HL-60 (cell line): Measurements from ENCODE around the gene MARCHF10.

ENCODE experiments used
- POLR2AphosphoS5 ChIP-seq: IDR thresholded peaks from 2 replicates; pipeline ENCODE4 v1.6.1; 2012; ENCODE audit warnings: low read depth
- TF ChIP-seq, protein P1 (sequence below): IDR thresholded peaks from one replicate; pipeline ENCODE4 v1.5.1; 2011; ENCODE audit warnings: low read length, control low read depth, inconsistent platforms; ENCODE audit not compliant: insufficient read depth
- TF ChIP-seq, protein P2 (sequence below): IDR thresholded peaks from 2 replicates; pipeline ENCODE4 v1.6.1; 2012; ENCODE audit warnings: low read depth; ENCODE audit not compliant: insufficient replicate concordance

DNA sequence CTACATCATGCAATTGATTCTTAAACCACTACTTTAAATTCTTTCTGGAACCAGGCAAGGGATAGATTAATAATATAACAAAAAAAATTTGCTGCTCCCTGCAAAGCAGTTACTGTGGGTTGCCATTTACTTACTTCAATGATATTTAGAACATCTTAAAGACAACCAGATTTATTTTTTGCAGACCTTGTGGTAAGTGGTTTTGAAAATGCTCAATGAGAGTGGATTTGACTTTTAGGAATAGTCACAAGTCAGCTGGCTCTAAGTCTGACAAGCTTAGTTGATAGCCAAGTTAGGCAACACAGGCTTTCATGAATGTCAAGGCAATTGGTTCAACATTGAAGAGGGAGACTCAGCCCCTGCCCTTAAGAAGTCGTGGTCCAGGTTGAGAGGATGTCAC lies 11.8 kb downstream of the MARCHF10 start:
- TF ChIP-seq, protein P1, sequence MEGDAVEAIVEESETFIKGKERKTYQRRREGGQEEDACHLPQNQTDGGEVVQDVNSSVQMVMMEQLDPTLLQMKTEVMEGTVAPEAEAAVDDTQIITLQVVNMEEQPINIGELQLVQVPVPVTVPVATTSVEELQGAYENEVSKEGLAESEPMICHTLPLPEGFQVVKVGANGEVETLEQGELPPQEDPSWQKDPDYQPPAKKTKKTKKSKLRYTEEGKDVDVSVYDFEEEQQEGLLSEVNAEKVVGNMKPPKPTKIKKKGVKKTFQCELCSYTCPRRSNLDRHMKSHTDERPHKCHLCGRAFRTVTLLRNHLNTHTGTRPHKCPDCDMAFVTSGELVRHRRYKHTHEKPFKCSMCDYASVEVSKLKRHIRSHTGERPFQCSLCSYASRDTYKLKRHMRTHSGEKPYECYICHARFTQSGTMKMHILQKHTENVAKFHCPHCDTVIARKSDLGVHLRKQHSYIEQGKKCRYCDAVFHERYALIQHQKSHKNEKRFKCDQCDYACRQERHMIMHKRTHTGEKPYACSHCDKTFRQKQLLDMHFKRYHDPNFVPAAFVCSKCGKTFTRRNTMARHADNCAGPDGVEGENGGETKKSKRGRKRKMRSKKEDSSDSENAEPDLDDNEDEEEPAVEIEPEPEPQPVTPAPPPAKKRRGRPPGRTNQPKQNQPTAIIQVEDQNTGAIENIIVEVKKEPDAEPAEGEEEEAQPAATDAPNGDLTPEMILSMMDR: no peak
- no peak for TF ChIP-seq POLR2AphosphoS5
- TF ChIP-seq, protein P2, sequence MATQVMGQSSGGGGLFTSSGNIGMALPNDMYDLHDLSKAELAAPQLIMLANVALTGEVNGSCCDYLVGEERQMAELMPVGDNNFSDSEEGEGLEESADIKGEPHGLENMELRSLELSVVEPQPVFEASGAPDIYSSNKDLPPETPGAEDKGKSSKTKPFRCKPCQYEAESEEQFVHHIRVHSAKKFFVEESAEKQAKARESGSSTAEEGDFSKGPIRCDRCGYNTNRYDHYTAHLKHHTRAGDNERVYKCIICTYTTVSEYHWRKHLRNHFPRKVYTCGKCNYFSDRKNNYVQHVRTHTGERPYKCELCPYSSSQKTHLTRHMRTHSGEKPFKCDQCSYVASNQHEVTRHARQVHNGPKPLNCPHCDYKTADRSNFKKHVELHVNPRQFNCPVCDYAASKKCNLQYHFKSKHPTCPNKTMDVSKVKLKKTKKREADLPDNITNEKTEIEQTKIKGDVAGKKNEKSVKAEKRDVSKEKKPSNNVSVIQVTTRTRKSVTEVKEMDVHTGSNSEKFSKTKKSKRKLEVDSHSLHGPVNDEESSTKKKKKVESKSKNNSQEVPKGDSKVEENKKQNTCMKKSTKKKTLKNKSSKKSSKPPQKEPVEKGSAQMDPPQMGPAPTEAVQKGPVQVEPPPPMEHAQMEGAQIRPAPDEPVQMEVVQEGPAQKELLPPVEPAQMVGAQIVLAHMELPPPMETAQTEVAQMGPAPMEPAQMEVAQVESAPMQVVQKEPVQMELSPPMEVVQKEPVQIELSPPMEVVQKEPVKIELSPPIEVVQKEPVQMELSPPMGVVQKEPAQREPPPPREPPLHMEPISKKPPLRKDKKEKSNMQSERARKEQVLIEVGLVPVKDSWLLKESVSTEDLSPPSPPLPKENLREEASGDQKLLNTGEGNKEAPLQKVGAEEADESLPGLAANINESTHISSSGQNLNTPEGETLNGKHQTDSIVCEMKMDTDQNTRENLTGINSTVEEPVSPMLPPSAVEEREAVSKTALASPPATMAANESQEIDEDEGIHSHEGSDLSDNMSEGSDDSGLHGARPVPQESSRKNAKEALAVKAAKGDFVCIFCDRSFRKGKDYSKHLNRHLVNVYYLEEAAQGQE: no peak
